Brain microvascular endothelial cell (primary cell): Measurements from ENCODE around the gene MAN2A1.
A peak's percentile ranks its signal among the peaks of the same experiment; 100 is the strongest.

ENCODE experiments used
- DNase-seq: peaks from one replicate; pipeline ENCODE4 v3.0.0-alpha.2; 2020
- H3K27ac ChIP-seq: fragments of 250-450 bp; sonication (Bioruptor Pico); 2 replicates; pipeline ENCODE4 v1.5.1; 2020; ENCODE audit warnings: mild to moderate bottlenecking, moderate library complexity
- H3K27me3 ChIP-seq: fragments of 250-450 bp; sonication (Bioruptor Pico); replicated peaks from 2 replicates; pipeline ENCODE4 v1.5.1; 2020; ENCODE audit warnings: mild to moderate bottlenecking
- H3K36me3 ChIP-seq: fragments of 250-450 bp; sonication (Bioruptor Pico); replicated peaks from 2 replicates; pipeline ENCODE4 v1.5.1; 2020; ENCODE audit warnings: mild to moderate bottlenecking
- H3K4me3 ChIP-seq: 2 replicates; pipeline ENCODE4 v1.5.1; 2011; ENCODE audit warnings: low read depth, mild to moderate bottlenecking, control low read depth, low read length, moderate library complexity
- in situ Hi-C: cut with HindIII; loops from 2 replicates; pipeline ENCODE4 v1.10.0; 2017; ENCODE audit warnings: low sequenced_read_pairs, low pct_ligation_motif_present
- TF ChIP-seq, protein P1 (sequence below): IDR thresholded peaks from 2 replicates; pipeline ENCODE4 v1.5.1; 2011; ENCODE audit warnings: low read depth, mild to moderate bottlenecking, moderate library complexity, low read length, control low read depth, inconsistent platforms; ENCODE audit errors: missing control alignments

MAN2A1 gene

DNA sequence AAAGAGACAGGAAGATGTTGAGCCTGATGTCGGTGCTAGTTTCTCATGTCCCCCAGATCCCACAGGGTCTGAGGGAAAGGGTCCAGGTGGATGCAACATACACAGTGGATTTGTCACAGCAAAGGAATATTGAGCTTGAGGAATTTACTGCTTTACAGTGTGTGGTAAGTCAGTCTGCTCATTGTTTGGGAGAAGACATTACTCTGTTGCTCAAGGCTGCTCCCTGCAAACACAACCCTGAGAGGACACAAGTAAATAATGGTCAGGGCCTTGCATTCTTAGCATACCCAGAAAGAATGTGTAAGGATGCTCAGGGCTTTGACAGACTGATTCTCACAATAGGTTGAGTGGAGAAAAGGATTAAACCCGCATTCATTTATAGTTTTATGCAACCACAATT is 7.3 kb upstream of the MAN2A1 start:
- no peak for DNase-seq
- TF ChIP-seq, protein P1, sequence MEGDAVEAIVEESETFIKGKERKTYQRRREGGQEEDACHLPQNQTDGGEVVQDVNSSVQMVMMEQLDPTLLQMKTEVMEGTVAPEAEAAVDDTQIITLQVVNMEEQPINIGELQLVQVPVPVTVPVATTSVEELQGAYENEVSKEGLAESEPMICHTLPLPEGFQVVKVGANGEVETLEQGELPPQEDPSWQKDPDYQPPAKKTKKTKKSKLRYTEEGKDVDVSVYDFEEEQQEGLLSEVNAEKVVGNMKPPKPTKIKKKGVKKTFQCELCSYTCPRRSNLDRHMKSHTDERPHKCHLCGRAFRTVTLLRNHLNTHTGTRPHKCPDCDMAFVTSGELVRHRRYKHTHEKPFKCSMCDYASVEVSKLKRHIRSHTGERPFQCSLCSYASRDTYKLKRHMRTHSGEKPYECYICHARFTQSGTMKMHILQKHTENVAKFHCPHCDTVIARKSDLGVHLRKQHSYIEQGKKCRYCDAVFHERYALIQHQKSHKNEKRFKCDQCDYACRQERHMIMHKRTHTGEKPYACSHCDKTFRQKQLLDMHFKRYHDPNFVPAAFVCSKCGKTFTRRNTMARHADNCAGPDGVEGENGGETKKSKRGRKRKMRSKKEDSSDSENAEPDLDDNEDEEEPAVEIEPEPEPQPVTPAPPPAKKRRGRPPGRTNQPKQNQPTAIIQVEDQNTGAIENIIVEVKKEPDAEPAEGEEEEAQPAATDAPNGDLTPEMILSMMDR: no peak
- no peak overlapping the region for H3K27ac ChIP-seq
- in situ Hi-C loops: no loop called here
- no peaks in the 10 kb centered on the region for H3K27me3 ChIP-seq
- no peak overlapping the region for H3K4me3 ChIP-seq
- H3K36me3 ChIP-seq: no peaks in the 10 kb centered on the region

DNA sequence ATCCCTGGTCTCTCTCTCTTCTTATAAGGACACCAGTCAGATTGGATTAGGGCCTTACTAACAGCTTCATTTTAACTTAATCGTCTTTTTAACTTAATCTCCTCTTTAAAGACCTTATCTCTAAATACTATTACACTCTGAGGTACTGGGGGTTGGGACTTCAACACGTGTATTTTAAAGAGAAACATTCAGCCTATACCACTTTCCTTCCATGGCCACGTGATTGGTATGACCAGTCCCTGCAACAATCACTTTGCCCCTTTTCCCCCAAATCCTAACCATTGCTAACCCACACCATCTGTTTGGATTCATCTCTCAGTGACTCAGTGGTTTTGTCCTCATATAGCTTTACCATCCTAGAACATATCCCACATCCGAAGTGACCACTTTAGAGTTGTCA is 3.8 kb upstream of the MAN2A1 start:
- TF ChIP-seq, protein P1: no peak
- Histone ChIP-seq H3K27ac (no peak overlapping the region), H3K36me3 (no peaks in the 10 kb centered on the region), H3K4me3 (no peak overlapping the region), H3K27me3 (no peaks in the 10 kb centered on the region)
- no peak for DNase-seq
- in situ Hi-C loops: no loop called here

DNA sequence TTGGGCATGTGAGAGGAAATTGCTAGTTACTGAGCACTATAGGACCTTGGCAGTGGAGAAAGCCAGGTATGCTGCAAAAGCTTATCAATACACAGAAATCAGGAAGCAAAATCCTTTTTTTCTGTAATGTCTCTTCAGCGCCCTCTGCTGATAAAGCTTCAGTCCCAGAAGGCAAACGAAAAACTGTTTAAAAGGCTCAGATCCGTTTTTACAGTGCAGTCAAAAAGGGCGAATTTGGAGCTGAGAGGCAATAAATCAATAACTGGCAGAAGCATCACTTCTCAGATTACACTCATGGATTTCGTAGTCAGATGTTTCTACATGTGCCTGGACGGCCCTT is 1.1 kb upstream of the MAN2A1 start:
- Histone ChIP-seq H3K27ac (peak overlapping the region; percentile 72), H3K4me3 (peak overlapping the region; percentile 49), H3K36me3 (no peaks in the 10 kb centered on the region), H3K27me3 (no peaks in the 10 kb centered on the region)
- TF ChIP-seq, protein P1: peak; percentile 53
- in situ Hi-C loops: no loop called here
- no peak for DNase-seq

DNA sequence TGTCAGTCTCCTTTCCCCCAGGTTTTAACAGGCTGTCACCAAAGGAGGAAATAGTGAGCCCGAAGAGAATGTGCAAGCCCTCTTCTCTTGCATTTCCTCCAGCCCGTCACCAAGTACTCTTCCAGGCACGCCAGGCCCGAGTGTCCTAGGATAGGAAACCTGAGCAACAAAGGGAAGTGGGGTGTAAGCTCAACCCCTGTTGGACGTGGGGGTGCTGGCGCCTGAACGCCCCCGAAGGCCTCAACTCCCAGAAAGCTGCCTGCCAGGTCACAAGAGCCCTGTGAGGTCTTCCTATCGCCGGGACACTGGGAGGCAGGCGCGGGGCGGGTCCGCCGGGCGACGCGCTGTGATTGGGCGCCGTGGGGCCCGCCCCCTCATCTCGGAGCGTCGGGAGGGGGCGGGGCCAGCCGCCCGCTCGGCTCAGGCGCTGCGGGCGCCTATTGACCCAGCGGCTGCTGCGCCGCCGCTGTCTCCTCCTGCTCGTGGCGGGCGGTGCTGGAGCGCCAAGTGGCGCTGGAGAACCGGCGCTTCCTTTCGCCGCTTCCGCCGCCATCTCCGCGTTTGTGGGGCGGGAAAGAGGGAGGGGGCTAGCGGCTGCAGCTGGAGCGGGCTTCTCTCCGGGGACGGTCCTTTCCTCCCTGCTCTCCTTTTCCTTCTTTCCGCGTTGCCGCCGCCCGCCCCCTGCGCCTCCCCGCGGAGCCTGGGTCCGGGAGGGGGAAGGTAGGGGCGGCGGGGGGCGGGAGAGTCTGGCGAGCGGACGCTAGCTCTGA is 572 bp upstream of the MAN2A1 start:
- H3K4me3 ChIP-seq: peak overlapping the region; percentile 80
- DNase-seq: peak; percentile 61
- no peaks in the 10 kb centered on the region for H3K36me3 ChIP-seq
- TF ChIP-seq, protein P1: no peak
- in situ Hi-C loops: no loop called here
- H3K27me3 ChIP-seq: no peaks in the 10 kb centered on the region
- peak overlapping the region; percentile 72 for H3K27ac ChIP-seq

DNA sequence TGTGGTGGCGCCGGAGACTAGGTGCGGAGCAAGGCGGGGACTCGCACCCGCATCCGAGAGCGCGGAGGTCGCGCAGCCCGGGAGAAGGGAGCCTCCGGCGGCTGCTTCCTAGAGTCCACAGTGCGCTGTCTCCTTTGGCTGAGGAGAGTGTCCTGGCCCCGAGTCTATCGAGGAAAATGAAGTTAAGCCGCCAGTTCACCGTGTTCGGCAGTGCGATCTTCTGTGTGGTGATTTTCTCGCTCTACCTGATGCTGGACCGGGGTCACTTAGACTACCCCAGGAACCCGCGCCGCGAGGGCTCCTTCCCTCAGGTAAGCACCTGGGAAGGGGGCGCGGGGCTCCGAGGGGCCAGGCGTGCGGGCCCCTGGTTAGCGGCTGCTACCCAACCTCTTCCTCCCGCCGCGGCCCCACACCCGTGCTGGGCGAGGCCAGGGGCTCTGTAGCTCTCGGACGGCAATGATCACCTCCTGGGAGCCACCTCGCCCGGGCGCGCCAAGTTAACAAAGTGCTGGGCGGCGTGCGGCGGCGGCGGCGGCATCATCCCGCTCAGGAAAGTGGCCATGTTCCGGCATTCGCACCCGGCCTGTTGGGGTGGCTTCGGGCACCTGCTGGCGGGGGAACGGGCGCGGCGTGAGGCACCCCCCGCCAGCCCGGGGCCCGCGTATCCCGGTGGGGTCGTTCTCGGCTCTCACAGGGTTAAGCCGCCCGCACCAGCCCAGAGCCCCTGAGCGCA is 681 bp downstream of the MAN2A1 start:
- Histone ChIP-seq H3K27me3 (no peaks in the 10 kb centered on the region), H3K4me3 (peak overlapping the region; percentile 80), H3K27ac (peak overlapping the region; percentile 72), H3K36me3 (no peaks in the 10 kb centered on the region)
- in situ Hi-C loops: no loop called here
- DNase-seq: peak; percentile 32
- TF ChIP-seq, protein P1: no peak
